GM18505 (cell line): Measurements from ENCODE around the gene NFATC2IP.
"Not testable (repeated sequence)": the region's sequence is repeated elsewhere in the genome, so short reads cannot be mapped to it uniquely, and the experiment has no call there.

ENCODE experiments used
- ATAC-seq: cut with Tn5 transposase; IDR thresholded peaks from one replicate; pipeline ENCODE4 v1.9.1; 2021; ENCODE audit not compliant: unreplicated experiment
- POLR2A ChIP-seq: IDR thresholded peaks from 4 replicates; pipeline ENCODE4 v1.6.1; 2011; ENCODE audit warnings: borderline replicate concordance; ENCODE audit not compliant: insufficient read depth, insufficient read length; ENCODE audit errors: extremely low read depth

NFATC2IP gene

GRCh38 chr16:28974007-28974436, 23.3 kb downstream of the NFATC2IP start:
- ATAC-seq = no peak
- no peak for TF ChIP-seq POLR2A

DNA sequence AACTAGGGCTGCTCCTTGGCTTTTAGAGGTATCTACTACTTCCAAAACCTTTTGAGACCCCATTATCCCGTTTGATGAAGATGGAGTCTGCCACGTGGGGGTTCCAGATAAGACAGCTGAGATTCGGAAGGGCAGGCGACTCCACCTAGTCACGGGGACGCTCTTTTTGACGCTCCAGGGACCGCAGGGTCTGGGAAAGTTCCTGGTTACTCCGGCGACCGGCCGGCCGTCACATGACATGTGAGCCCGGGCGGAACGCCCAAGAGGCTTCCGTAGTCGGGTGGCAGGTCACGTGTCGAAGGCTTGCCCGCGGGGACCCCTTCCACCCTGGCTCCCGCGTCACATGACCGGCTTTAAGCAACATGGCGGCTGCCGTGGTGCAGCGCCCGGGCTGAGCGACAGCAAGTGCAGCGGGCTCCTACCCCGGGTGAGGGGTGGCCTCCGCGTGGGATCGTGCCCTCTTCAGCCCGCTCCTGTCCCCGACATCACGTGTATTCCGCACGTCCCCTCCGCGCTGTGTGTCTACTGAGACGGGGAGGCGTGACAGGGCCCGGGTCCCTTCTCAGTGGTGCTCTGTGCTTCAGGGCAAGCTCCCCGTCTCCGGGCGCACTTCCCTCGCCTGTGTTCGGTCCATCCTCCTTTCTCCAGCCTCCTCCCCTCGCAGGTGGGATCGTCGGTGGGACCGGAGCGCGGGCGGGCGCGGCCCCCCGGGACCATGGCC, 23.9 kb downstream of the NFATC2IP start, which contains the start of gene SPNS1:
TSS of gene SPNS1 (plus strand) at position 342 of the 721 bp plus-strand sequence. CDS start at position 716, 374 bp downstream.
- peak; percentile 86 for TF ChIP-seq POLR2A
- ATAC-seq = peak; percentile 75

DNA sequence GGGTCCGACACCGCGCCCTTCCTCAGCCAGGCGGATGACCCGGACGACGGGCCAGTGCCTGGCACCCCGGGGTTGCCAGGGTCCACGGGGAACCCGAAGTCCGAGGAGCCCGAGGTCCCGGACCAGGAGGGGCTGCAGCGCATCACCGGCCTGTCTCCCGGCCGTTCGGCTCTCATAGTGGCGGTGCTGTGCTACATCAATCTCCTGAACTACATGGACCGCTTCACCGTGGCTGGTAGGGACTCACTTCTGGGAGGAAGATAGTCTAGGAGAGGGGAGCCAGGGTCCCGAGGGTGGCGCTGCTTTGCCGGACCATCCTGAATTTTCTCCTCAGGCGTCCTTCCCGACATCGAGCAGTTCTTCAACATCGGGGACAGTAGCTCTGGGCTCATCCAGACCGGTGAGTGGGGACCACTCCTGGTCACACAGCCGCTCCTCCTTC, 24.4 kb downstream of the NFATC2IP start:
- TF ChIP-seq POLR2A = no peak
- ATAC-seq = peak; percentile 30

GRCh38 chr16:28977703-28978662, 27.2 kb downstream of the NFATC2IP start:
- no peak for TF ChIP-seq POLR2A
- no peak for ATAC-seq

DNA sequence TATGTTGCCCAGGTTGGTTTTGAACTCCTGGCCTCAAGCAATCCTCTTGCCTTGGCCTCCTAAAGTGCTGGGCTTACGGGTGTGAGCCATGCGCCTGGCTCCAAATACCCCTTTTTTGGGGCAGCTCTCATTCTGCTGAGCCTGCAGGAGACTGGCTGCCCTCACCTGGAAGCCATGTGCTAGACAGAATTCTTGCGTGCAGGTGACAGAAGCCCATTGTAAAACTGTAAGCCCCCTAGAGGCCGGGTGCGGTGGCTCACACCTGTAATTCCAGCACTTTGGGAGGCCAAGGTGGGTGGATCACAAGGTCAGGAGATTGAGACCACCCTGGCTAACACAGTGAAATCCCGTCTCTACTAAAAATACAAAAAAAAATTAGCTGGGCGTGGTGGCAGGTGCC, 29.6 kb downstream of the NFATC2IP start:
- ATAC-seq = not testable (repeated sequence)

- ATAC-seq = no peak
- no peak for TF ChIP-seq POLR2A
Measured at GRCh38 chr16:28980929-28981328, 30.2 kb downstream of the NFATC2IP start.

DNA sequence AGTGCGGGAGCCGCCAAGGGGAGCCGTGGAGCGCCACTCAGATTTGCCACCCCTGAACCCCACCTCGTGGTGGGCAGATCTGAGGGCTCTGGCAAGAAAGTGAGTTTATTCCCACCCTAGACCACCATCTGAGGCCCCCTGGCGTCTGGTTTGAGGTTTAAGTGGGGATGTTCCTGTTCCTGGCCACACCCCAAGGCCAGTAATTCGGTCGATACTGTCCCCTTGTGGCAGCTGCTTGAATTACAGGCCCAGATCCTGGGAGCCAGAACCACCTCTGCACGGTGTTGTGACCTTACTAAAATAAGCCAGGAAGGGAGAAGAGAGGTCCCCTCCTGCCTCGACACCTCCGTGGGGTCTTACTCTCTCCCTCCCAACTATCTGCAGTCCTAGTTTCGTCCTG, 30.8 kb downstream of the NFATC2IP start:
- no peak for ATAC-seq
- TF ChIP-seq POLR2A = no peak

- no peak for ATAC-seq
- TF ChIP-seq POLR2A = no peak
Measured at GRCh38 chr16:28982418-28982817, 31.7 kb downstream of the NFATC2IP start.

- TF ChIP-seq POLR2A = no peak
- ATAC-seq = no peak
Measured at GRCh38 chr16:28982949-28983348, 32.2 kb downstream of the NFATC2IP start.

- no peak for ATAC-seq
- no peak for TF ChIP-seq POLR2A
Measured at GRCh38 chr16:28983644-28984043, 32.9 kb downstream of the NFATC2IP start.

GRCh38 chr16:28984091-28984490, 33.4 kb downstream of the NFATC2IP start:
- no peak for ATAC-seq
- no peak for TF ChIP-seq POLR2A

GRCh38 chr16:28984619-28985135, 33.9 kb downstream of the NFATC2IP start, which contains the start of gene LAT:
Gene LAT (plus strand): TSS chr16:28985052. CDS start chr16:28985418, 366 bp downstream.
- no peak for ATAC-seq
- no peak for TF ChIP-seq POLR2A

GRCh38 chr16:28985211-28986041, 34.7 kb downstream of the NFATC2IP start:
- TF ChIP-seq POLR2A = no peak
- ATAC-seq = no peak

DNA sequence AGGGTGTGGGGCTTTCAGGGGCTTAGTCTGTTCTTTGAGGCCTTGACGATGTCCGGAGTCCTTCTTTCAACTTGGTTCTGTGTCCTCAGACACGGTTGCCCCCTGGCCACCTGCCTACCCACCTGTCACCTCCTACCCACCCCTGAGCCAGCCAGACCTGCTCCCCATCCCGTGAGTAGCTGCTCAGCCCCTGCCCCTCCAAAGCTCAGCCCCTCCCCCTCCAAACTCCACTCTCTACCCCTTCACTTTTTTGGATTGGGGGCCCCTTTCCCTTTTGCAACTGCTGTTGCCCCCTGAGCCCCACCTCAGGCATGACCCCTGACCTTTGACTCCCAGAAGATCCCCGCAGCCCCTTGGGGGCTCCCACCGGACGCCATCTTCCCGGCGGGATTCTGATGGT, 35.3 kb downstream of the NFATC2IP start:
- TF ChIP-seq POLR2A = no peak
- no peak for ATAC-seq
